ENCODE results near the gene NT5DC2. TPM values are rescaled to one million over a fixed set of nuclear protein-coding genes. Genes with fewer than 3 reads are reported as not detected.

The NT5DC2 gene
- total and polyA plus RNA-seq, 2 of the 8 experiments (the other 6 are each of a cell fraction or from before 2014, with no cell fraction given), result 331 to 477 TPM

GRCh38 chr3:52551118-52551517 lies 17.5 kb upstream of the NT5DC2 start (continued):
- TF ChIP-seq CHD7 (IDR thresholded peaks at IDR 0.05; ENCODE audit: insufficient replicate concordance, low read length) (no peak), CEBPB (IDR thresholded peaks at IDR 0.05; ENCODE audit: low read depth, low read length) (no peak), SP2 (IDR thresholded peaks at IDR 0.05; ENCODE audit: low read length) (no peak), SIN3A (conservative IDR thresholded peaks at IDR 0.05 in 1 of 2, IDR thresholded peaks at IDR 0.05 in 1 of 2; ENCODE audit: low read depth in 1 of 2, low read length in 2 of 2) (no peak), YY1 (IDR thresholded peaks at IDR 0.05; ENCODE audit: low read depth, low read length) (no peak), NANOG (IDR thresholded peaks at IDR 0.05; ENCODE audit: insufficient read depth, low read depth, low read length, poor library complexity, severe bottlenecking) (no peak), SUZ12 (IDR thresholded peaks at IDR 0.05; ENCODE audit: low read length) (no peak), E2F6 (IDR thresholded peaks at IDR 0.05) (no peak), TBP (IDR thresholded peaks at IDR 0.05; ENCODE audit: low read depth, low read length) (no peak), SP1 (IDR thresholded peaks at IDR 0.05; ENCODE audit: low read depth, low read length) (no peak), ZNF274 (IDR thresholded peaks at IDR 0.05; ENCODE audit: borderline replicate concordance, extremely low read depth, low read length) (no peak)
